ENCODE results near the gene PDE6G.

Gene PDE6G

GRCh38 chr17:81656835-81657234, 493 bp upstream of the PDE6G start:
- DNase-seq, result no peak

DNA sequence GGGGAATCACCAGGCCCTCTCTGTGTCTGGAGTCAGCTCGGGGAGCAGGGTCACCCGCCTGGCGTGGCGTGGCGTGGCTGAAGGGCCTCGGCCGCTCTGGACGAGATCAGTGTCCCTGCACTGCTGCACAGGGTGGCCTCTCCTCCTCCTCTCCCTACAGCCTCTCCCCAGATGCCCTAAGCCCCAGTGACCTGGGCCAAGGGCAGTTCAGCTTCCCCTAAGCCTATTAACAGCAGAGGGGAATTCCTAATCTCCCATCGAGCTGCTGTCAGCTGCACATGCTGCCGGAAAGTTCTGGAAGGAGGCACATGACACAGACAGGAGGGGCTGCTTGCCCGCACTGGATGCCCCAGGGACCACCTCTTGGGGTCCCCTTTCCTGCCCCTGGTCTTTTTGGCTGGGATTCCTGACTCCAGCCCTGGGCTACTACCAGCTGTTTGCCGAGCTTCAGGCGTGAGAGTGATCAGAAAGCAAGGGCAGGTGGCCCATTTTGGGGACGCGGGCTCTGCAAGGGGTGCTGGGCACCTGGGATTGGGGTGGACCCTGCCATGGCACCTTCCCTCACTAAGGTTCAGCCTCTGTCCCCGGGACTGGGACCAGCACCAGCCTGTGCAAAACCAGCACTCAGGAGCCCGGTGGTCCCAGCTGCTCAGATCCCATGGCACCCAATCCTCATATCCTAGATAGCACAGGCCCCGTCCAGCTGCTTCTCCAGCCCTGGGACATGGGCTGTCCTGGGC, 794 bp downstream of the PDE6G start:
- no peak for DNase-seq

GRCh38 chr17:81652906-81653771, 3.2 kb downstream of the PDE6G start:
- DNase-seq, result no peak

GRCh38 chr17:81651692-81652091, 4.7 kb downstream of the PDE6G start:
- DNase-seq, result no peak

DNA sequence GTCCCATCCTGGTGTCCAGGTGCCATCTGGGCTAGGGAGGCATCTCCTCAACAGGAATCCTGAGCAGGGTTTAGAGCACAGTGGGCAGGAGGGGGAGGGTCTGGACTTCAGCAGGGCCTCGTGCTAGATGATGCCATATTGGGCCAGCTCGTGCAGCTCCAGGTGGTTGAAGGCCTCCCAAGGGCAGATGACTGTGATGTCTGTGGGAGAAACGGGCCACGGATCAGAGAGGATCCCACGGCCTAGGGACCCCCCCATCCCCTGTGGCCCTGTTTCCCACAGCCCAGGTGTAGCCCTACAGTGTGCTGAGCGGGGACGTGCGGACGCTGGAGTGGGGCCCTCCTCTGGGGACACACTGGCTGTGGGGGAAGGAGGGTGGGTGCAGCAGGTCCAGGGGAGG, 5.4 kb downstream of the PDE6G start:
- DNase-seq, result no peak

DNA sequence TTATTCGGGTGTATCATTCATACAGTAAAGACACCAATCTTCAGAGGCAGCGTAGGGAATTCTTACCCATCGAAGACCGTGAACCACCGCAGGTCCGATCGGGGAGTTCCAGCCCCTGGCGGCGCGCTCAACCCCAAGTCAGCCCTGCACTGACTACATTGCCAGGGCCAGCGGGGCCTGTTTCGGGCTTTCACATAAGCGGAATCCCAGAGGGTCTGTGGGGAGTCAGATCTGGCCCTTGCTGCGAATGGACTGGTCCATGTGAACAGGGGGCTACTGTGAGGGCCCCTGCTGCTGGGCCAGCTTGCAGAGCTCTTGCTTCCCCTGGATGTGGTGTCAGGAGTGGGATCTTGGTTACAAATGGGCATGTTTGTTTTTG, 7.6 kb downstream of the PDE6G start:
- no peak for DNase-seq

- DNase-seq, result no peak
These were observed 8.2 kb downstream of the PDE6G start for GRCh38 chr17:81648013-81648706.

GRCh38 chr17:81647640-81648012, 8.7 kb downstream of the PDE6G start:
- no peak for DNase-seq

- no peak for DNase-seq
These were observed 9.3 kb downstream of the PDE6G start for GRCh38 chr17:81646869-81647600.

GRCh38 chr17:81644976-81645952, 11.1 kb downstream of the PDE6G start:
- no peak for DNase-seq

- DNase-seq, result no peak
These were observed 11.8 kb downstream of the PDE6G start for GRCh38 chr17:81644496-81644895.

- DNase-seq, result no peak
These were observed 14.4 kb downstream of the PDE6G start for GRCh38 chr17:81641825-81642489.

DNA sequence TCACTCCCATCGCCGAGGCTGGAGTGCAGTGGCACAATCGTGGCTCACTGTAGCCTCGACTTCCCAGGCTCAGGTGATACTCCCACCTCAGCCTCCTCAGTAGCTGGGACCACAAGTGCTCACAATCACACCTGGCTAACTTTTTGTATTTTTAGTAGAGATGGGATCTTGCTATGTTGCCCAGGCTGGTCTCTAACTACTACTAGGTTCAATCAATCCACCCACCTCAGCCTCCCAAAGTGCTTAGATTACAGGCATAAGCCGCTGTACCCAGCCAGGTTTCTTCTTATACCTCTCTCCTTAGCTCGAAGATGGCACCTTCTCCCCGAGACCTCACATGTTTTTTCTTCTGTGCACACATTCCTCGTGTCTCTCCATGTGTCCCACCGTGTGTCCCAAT, 16.3 kb downstream of the PDE6G start:
- no peak for DNase-seq

DNA sequence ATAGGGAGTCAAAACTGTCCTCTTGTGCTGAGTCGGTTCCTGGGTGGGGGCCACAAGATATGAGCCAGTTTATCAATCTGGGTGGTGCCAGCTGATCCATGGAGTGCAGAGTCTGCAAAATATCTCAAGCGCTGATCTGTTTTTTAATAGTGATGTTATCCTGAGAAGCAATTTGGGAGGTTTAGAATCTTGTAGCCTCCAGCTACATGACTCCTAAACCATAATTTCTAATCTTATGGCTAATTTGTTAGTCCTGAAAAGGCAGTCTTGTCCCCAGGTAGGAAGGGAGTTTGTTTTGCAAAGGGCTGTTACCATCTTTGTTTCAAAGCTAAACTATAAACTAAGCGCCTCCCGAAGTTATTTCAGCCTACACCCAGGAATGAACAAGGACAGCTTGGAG, 17.7 kb downstream of the PDE6G start:
- DNase-seq, result no peak

GRCh38 chr17:81636505-81637288, 19.6 kb downstream of the PDE6G start, which contains the start of the genes NPLOC4 and TSPAN10:
NPLOC4 (minus strand) TSS chr17:81637112; CDS start chr17:81636930, 182 bp downstream.
TSPAN10 (plus strand) TSS chr17:81637196; CDS start chr17:81642413, 5,217 bp downstream.
- DNase-seq, result peak; percentile 51

DNA sequence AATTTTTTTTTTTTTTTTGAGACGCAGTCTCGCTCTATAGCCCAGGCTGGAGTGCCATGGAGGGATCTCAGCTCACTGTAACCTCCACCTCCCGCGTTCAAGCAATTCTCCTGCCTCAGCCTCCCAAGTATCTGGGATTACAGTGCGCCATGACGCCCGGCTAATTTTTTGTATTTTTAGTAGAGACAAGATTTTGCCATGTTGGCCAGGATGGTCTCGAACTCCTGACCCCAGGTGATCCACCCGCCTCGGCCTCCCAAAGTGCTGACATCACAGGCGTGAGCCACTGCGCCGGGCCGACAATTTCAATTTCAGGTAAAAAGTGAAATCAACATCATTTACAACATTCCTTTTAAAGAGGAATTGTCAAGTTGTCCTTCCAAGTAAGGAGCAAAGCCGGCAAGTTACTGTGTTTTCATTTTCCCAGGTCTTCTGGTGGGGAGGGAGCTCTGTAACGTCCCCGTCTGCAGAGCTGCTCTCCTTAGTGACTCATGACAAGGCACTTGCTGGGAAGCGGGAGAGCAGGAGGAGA, 20.3 kb downstream of the PDE6G start:
- no peak for DNase-seq

- DNase-seq, result no peak
These were observed 20.9 kb downstream of the PDE6G start for GRCh38 chr17:81635431-81635830.

GRCh38 chr17:81631482-81631881, 24.9 kb downstream of the PDE6G start:
- no peak for DNase-seq

GRCh38 chr17:81630274-81630673, 26.1 kb downstream of the PDE6G start:
- no peak for DNase-seq
